Stimulated activated effector memory CD8-positive, alpha-beta T cell treated with anti-CD3 and anti-CD28 coated beads, Interleukin-12 subunit alpha, Interleukin-12 subunit beta, amount 100 ng/mL, for 72 hours (primary cell): ENCODE measurements around the gene PREX1.
A peak's percentile ranks its signal among the peaks of the same experiment; 100 is the strongest.

Experiments
- ATAC-seq: fragments of 150-1000 bp; cut with Tn5 transposase; 2 replicates; pipeline ENCODE4 v1.10.0; 2021
- DNase-seq, 2 donors: peaks; one replicate each; pipeline ENCODE4 v3.0.0; 2021 to 2022; ENCODE audit warnings: low spot score in 2 of 2
- H3K27ac Mint-ChIP-seq: one replicate; pipeline ENCODE4 v1.8.0; 2022; ENCODE audit warnings: mild to moderate bottlenecking, mixed read lengths
- H3K36me3 Mint-ChIP-seq: one replicate; pipeline ENCODE4 v1.8.0; 2022; ENCODE audit warnings: mild to moderate bottlenecking, mixed read lengths
- H3K4me1 Mint-ChIP-seq: one replicate; pipeline ENCODE4 v1.8.0; 2022; ENCODE audit warnings: mixed read lengths
- H3K4me3 Mint-ChIP-seq: one replicate; pipeline ENCODE4 v1.8.0; 2022; ENCODE audit warnings: mild to moderate bottlenecking, mixed read lengths
- H3K9me3 Mint-ChIP-seq: one replicate; pipeline ENCODE4 v1.8.0; 2022; ENCODE audit warnings: mixed read lengths

PREX1 gene

DNA sequence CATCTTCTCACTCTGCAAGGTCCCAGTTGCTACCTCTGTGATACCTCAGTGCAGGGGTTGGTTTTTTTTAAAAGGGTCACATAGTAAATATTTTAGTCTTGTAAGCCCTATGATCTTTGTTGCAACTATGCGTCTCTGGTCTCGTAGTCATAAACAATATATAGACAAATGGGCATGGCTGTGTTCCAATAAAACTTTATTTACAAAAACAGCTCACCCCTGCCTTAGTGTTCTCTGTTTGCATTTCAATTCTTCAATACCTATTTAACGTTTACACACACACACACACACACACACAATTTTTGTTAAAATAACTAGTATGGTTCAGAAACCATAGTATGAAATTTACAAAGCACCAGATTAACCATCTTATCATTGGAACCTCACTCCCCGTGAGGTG lies 216.8 kb downstream of the PREX1 start:
- Mint-ChIP-seq H3K36me3 (no peaks in the 10 kb centered on the region), H3K9me3 (no peaks in the 10 kb centered on the region), H3K27ac (no peak overlapping the region), H3K4me1 (peaks cover 16% of the 10 kb centered on the region), H3K4me3 (no peak overlapping the region)
- no peak for DNase-seq
- no peak for ATAC-seq

GRCh38 chr20:48609491-48609978 lies 218.3 kb downstream of the PREX1 start:
- ATAC-seq: peak; percentile 98
- no peak overlapping the region for H3K4me3 Mint-ChIP-seq

GRCh38 chr20:48608756-48609155 lies 219.0 kb downstream of the PREX1 start:
- DNase-seq: no peak
- no peak for ATAC-seq

More at GRCh38 chr20:48609491-48609978, 218.3 kb downstream of the PREX1 start:
- Mint-ChIP-seq H3K4me1 (peaks cover 16% of the 10 kb centered on the region), H3K9me3 (no peaks in the 10 kb centered on the region), H3K36me3 (no peaks in the 10 kb centered on the region), H3K27ac (peak overlapping the region; percentile 52)
- DNase-seq: no peak

GRCh38 chr20:48607544-48607865 lies 220.3 kb downstream of the PREX1 start:
- Mint-ChIP-seq H3K27ac (peak overlapping the region; percentile 50), H3K4me3 (no peak overlapping the region), H3K4me1 (peaks cover 16% of the 10 kb centered on the region), H3K9me3 (no peaks in the 10 kb centered on the region), H3K36me3 (no peaks in the 10 kb centered on the region)
- DNase-seq (no peak), ATAC-seq (no peak)

More at GRCh38 chr20:48608756-48609155, 219.0 kb downstream of the PREX1 start:
- no peak overlapping the region for H3K4me3 Mint-ChIP-seq
- no peaks in the 10 kb centered on the region for H3K36me3 Mint-ChIP-seq
- no peak overlapping the region for H3K27ac Mint-ChIP-seq
- peaks cover 16% of the 10 kb centered on the region for H3K4me1 Mint-ChIP-seq
- no peaks in the 10 kb centered on the region for H3K9me3 Mint-ChIP-seq

GRCh38 chr20:48606841-48607543 lies 220.8 kb downstream of the PREX1 start:
- Mint-ChIP-seq H3K9me3 (no peaks in the 10 kb centered on the region), H3K4me3 (no peak overlapping the region), H3K36me3 (no peaks in the 10 kb centered on the region), H3K4me1 (peaks cover 16% of the 10 kb centered on the region), H3K27ac (peak overlapping the region; percentile 50)
- ATAC-seq (no peak), DNase-seq (no peak)

DNA sequence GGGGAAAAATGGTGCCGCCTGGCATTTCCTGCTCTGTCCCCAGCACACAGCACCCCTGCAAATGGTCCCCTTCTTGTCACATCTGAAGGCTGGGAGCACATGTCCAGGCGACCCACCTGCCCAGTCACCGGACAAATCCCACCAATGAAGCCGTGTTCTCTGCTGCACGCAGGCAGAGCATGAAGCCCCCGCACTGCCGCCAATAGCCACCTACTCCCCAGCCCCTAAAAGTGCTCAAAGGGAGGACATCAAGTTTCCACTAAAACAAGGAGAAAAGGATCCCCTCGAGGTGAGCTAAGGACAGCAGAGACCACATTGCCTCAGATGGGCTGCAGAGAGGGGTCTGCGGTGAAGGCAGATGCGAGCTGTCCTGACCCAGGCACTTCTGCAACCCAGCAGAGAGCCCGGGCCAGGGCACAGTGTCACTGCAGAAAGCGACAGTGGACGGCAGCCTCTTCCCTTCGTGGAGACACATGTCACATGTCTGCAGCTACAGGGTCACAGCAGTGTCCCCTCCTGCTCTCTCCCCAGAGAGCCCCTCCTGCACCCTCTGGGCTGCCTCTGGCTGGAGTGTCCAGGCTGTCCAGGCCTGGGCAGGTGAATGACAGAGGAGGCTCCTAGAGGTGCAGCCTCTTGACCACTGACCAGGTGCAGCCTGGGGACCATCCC lies 221.5 kb downstream of the PREX1 start:
- Mint-ChIP-seq H3K4me1 (peaks cover 16% of the 10 kb centered on the region), H3K9me3 (no peaks in the 10 kb centered on the region), H3K27ac (no peak overlapping the region), H3K4me3 (no peak overlapping the region), H3K36me3 (no peaks in the 10 kb centered on the region)
- ATAC-seq (no peak), DNase-seq (no peak)

GRCh38 chr20:48605364-48606171 lies 222.2 kb downstream of the PREX1 start:
- no peak for ATAC-seq

GRCh38 chr20:48604936-48605335 lies 222.9 kb downstream of the PREX1 start:
- Mint-ChIP-seq H3K27ac (peak overlapping the region; percentile 52), H3K4me1 (peaks cover 11% of the 10 kb centered on the region), H3K4me3 (no peak overlapping the region), H3K36me3 (no peaks in the 10 kb centered on the region), H3K9me3 (no peaks in the 10 kb centered on the region)
- ATAC-seq: no peak
- no peak for DNase-seq

More at GRCh38 chr20:48605364-48606171, 222.2 kb downstream of the PREX1 start:
- no peak for DNase-seq
- H3K9me3 Mint-ChIP-seq: no peaks in the 10 kb centered on the region
- H3K27ac Mint-ChIP-seq: no peak overlapping the region
- peaks cover 16% of the 10 kb centered on the region for H3K4me1 Mint-ChIP-seq
- no peaks in the 10 kb centered on the region for H3K36me3 Mint-ChIP-seq
- H3K4me3 Mint-ChIP-seq: no peak overlapping the region

DNA sequence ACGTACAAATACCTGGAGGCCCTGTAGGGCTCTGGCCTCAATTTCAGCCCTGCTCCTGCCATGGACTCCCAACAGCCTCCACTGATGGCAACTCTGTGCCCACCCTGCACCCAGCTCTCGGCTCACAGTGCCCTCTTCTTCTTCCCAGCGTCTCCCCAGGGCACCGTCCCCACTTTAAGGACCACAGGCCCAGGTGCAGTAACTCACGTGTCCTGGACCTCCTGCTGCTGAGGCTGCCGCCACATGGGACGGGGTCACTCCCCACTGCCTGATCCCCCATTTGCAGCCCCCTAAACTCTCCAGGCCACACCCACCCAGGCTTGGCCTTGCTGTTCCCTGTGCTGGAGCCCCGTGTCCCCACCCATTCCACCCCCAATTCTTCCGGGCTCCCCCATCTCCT lies 223.4 kb downstream of the PREX1 start:
- ATAC-seq: no peak
- no peak for DNase-seq
- H3K27ac Mint-ChIP-seq: peak overlapping the region; percentile 52
- H3K4me1 Mint-ChIP-seq: peaks cover 6% of the 10 kb centered on the region
- no peak overlapping the region for H3K4me3 Mint-ChIP-seq
- no peaks in the 10 kb centered on the region for H3K9me3 Mint-ChIP-seq
- H3K36me3 Mint-ChIP-seq: no peaks in the 10 kb centered on the region

DNA sequence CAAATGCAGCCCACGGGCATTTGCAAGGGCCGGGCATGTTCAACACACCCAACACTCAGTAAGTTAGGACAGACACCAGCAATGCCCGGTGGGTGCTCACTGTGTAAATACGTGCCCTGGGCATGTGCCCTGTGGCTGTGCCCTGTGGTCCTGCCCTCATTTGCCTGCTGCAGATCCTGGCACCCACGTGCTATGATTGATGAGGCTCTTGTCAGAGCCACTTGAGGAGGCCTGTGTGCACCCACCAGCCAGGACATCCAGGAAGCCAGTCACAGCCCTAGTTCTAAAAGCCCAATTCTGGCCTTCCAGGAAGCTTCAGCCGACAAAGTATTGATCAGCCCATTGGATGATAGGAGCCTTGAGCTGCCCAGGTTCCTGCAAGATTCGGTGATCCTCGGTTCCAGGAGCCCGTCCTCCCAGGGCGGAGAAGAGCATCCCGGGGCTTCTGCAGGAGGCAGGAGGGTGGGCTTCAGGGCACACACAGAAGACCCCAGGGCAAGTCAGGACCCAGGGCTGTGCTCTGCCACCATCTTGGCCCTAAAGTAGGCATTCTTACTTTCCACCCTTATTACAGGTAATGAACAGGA lies 223.9 kb downstream of the PREX1 start:
- DNase-seq: no peak
- ATAC-seq: no peak
- Mint-ChIP-seq H3K4me3 (no peak overlapping the region), H3K27ac (peak overlapping the region; percentile 52), H3K9me3 (no peaks in the 10 kb centered on the region), H3K36me3 (no peaks in the 10 kb centered on the region), H3K4me1 (peaks cover under 1% of the 10 kb centered on the region)

GRCh38 chr20:48603116-48603818 lies 224.5 kb downstream of the PREX1 start:
- H3K4me1 Mint-ChIP-seq: no peaks in the 10 kb centered on the region
- no peak overlapping the region for H3K4me3 Mint-ChIP-seq
- H3K36me3 Mint-ChIP-seq: no peaks in the 10 kb centered on the region
- H3K27ac Mint-ChIP-seq: no peak overlapping the region
- DNase-seq (no peak), ATAC-seq (no peak)
- no peaks in the 10 kb centered on the region for H3K9me3 Mint-ChIP-seq

DNA sequence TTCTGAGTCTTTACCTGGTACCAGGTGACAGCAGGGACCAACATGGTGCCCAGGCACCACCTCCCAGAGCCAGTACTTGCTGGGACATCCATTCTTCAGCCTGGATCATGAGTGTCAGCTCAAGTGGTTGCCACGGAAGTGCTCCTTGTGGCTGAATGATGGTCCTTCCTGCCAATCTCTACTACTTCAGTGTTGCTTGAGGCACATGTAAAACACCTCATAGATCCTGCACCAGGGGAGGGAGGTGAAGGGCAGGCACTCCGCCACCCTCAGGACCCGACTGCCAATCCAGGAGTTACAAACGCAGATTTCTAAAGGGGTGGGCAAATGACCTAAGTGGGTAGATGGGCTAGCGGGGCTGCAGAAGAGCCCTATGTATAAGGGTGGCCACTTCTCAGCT lies 226.0 kb downstream of the PREX1 start:
- DNase-seq: no peak
- Mint-ChIP-seq H3K36me3 (no peaks in the 10 kb centered on the region), H3K9me3 (no peaks in the 10 kb centered on the region), H3K4me3 (no peak overlapping the region), H3K27ac (no peak overlapping the region), H3K4me1 (no peaks in the 10 kb centered on the region)
- no peak for ATAC-seq

GRCh38 chr20:48600470-48600945 lies 227.3 kb downstream of the PREX1 start:
- DNase-seq (no peak), ATAC-seq (no peak)
- H3K4me1 Mint-ChIP-seq: no peaks in the 10 kb centered on the region
- H3K27ac Mint-ChIP-seq: no peak overlapping the region
- no peaks in the 10 kb centered on the region for H3K36me3 Mint-ChIP-seq
- no peak overlapping the region for H3K4me3 Mint-ChIP-seq
- H3K9me3 Mint-ChIP-seq: no peaks in the 10 kb centered on the region

DNA sequence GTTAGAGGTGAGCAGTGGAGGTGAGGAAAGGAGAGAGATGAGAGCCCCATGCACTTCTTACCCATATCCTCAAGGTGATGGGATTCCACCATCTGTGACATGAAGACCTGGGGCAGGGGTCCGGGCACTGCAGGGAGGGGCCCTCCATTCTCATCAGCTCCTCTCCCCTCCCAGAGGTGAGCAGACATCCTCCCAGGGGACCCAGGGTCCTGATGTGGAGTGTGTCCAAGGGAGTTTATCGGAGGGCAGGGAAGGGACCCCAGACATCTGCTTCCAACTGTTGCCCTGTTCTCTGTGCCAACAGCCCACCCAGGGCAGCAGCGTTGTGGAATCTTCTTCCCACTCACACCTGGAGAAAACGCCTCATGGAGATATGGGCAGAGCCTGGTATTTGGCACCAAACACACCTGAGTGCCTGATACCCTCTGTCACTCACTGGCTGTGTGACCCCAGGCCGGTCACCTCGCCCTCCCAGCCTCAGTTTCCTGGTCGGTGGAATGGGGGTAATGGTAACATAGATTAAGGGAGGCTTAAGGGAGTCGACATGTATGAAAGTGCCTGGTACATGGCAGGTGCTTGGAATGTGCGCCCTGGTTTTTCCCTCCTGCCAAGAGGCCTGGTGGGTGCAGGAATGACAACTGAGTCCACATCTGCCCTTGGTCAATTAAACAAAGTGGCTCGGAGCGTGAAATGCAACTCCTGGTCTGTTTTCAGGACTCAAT lies 227.9 kb downstream of the PREX1 start:
- Mint-ChIP-seq H3K27ac (no peak overlapping the region), H3K4me3 (no peak overlapping the region), H3K36me3 (no peaks in the 10 kb centered on the region), H3K4me1 (no peaks in the 10 kb centered on the region), H3K9me3 (no peaks in the 10 kb centered on the region)
- ATAC-seq (no peak), DNase-seq (no peak)
